HG02571 (cell line): Measurements from ENCODE around the gene MMP12.

Experiments
- ATAC-seq: cut with Tn5 transposase; IDR thresholded peaks from one replicate; pipeline ENCODE4 v1.9.1; 2021; ENCODE audit warnings: mild to moderate bottlenecking, moderate library complexity; ENCODE audit not compliant: unreplicated experiment

MMP12 gene

GRCh38 chr11:102850973-102851745 is 23.6 kb downstream of the MMP12 start:
- no peak for ATAC-seq

GRCh38 chr11:102849311-102849710 is 25.5 kb downstream of the MMP12 start:
- ATAC-seq, result no peak

- ATAC-seq, result no peak
Observed at GRCh38 chr11:102846292-102846691, 28.5 kb downstream of the MMP12 start.

GRCh38 chr11:102843489-102843888 is 31.3 kb downstream of the MMP12 start, which contains the start of gene MMP3:
Gene MMP3 (minus strand): TSS chr11:102843609. CDS start chr11:102843546, 63 bp downstream.
- no peak for ATAC-seq

GRCh38 chr11:102842930-102843329 is 31.9 kb downstream of the MMP12 start:
- no peak for ATAC-seq

GRCh38 chr11:102840018-102840417 is 34.8 kb downstream of the MMP12 start:
- no peak for ATAC-seq

GRCh38 chr11:102837646-102838045 is 37.1 kb downstream of the MMP12 start:
- ATAC-seq, result no peak

- no peak for ATAC-seq
Observed at GRCh38 chr11:102837156-102837555, 37.6 kb downstream of the MMP12 start.

- ATAC-seq, result no peak
Observed at GRCh38 chr11:102836290-102836875, 38.4 kb downstream of the MMP12 start.

GRCh38 chr11:102833731-102834130 is 41.1 kb downstream of the MMP12 start:
- ATAC-seq, result no peak

- no peak for ATAC-seq
Observed at GRCh38 chr11:102832612-102833011, 42.2 kb downstream of the MMP12 start.

GRCh38 chr11:102831489-102832440 is 43.0 kb downstream of the MMP12 start:
- no peak for ATAC-seq

- ATAC-seq, result no peak
Observed at GRCh38 chr11:102831128-102831488, 43.7 kb downstream of the MMP12 start.

GRCh38 chr11:102830001-102830727 is 44.6 kb downstream of the MMP12 start:
- ATAC-seq, result no peak

GRCh38 chr11:102829316-102830000 is 45.3 kb downstream of the MMP12 start:
- ATAC-seq, result no peak

- no peak for ATAC-seq
Observed at GRCh38 chr11:102824556-102824955, 50.2 kb downstream of the MMP12 start.

GRCh38 chr11:102819491-102819890 is 55.3 kb downstream of the MMP12 start:
- no peak for ATAC-seq

- ATAC-seq, result no peak
Observed at GRCh38 chr11:102813484-102813883, 61.3 kb downstream of the MMP12 start.
